ENCODE results near the gene NPTX1. TPM values are rescaled to one million over a fixed set of nuclear protein-coding genes. Genes with fewer than 3 reads are reported as not detected.

NPTX1 gene
- total and polyA plus RNA-seq, 2 donors (not counting 1 experiment from before 2014, with no cell fraction given): 0.07 to 0.57 TPM

DNA sequence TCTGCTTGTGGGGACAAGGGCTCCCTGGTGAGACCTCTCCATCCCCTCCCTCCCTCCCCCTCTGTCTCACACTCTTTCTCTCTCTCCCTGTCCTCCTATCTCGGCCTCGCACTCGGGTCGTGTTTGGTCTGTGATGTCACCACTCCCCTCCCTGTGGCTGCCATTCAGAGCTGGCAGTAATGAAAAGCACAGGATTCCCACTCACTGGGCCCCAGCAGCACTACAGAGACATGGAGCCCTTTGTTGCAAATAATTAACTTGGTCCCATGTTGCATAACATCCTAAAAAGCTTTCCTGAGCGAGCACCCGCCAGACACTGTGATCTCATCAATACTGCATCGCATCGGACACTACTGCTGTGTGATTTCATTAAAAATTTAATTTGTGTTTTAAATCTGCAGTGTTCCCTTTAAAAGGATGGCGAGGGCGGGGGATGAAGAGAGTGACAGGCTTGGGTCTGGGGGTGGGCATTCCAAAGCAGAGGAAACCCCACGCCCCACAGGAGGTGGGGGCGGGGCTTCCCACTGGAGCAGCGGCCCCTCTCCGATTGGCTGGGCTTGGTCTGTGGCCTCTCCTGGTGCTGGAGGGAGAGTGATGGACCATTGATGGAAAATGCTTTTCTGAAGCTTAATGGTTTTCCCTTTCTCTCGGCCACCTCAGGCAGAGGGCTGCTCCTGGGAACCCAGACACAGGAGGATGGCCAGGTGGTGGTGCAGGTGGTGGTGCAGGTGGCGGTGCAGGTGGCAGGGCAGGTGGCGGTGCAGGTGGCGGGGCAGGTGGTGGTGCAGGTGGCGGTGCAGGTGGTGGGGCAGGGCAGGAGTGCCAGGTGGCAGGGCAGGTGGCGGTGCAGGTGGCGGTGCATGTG lies 15.3 kb upstream of the NPTX1 start:
- Histone ChIP-seq H4K20me1 (ENCODE audit: control insufficient read depth, insufficient read depth, low read length, poor library complexity, severe bottlenecking) (no peaks in the 10 kb centered on the region), H3K4me1 (ENCODE audit: control insufficient read depth in 2 of 2, insufficient read depth in 2 of 2, low read length in 2 of 2) (no peaks in the 10 kb centered on the region), H3K27me3 (replicated peaks in 1 of 4; ENCODE audit: control extremely low read depth in 1 of 4, control insufficient read depth in 3 of 4, insufficient read depth in 4 of 4, low read length in 3 of 4) (peaks cover 0 to 26% (median 6%) of the 10 kb centered on the region in 4 experiments), H3K27ac (ENCODE audit: low read length in 2 of 2) (no peak overlapping the region), H2AFZ (ENCODE audit: insufficient read depth, low read depth, low read length, poor library complexity, severe bottlenecking) (no peak overlapping the region), H3K4me3 (ENCODE audit: control extremely low read depth in 1 of 5, extremely low read depth in 1 of 5, insufficient read depth in 1 of 5, low read depth in 2 of 5, low read length in 4 of 5) (no peak overlapping the region), H3K9me3 (ENCODE audit: control extremely low read depth in 1 of 3, control insufficient read depth in 2 of 3, insufficient read depth in 1 of 3, low read length in 2 of 3) (peaks cover 0 to 21% (median 0%) of the 10 kb centered on the region in 3 donors), H3K9ac (ENCODE audit: low read length) (no peak overlapping the region), H3K79me2 (ENCODE audit: control insufficient read depth, insufficient read depth, low read length) (no peaks in the 10 kb centered on the region), H3K4me2 (replicated peaks; ENCODE audit: low read depth, low read length, poor library complexity, severe bottlenecking) (no peak overlapping the region), H3K36me3 (replicated peaks in 1 of 2; ENCODE audit: control extremely low read depth in 1 of 2, control insufficient read depth in 1 of 2, extremely low read depth in 1 of 2, insufficient read depth in 2 of 2, low read length in 1 of 2) (no peaks in the 10 kb centered on the region)
- Mint-ChIP-seq H3K9me3 (ENCODE audit: insufficient read depth) (no peaks in the 10 kb centered on the region), H3K27me3 (peaks cover 20% of the 10 kb centered on the region), H3K27ac (no peak overlapping the region), H3K4me3 (no peak overlapping the region), H3K4me1 (no peaks in the 10 kb centered on the region)
- POLR2A ChIA-PET: no interaction called here
- DNase-seq (no peak), ATAC-seq (ENCODE audit: low read depth) (no peak)
- 55% methylated on average over 11 of the region's 21 CpGs for WGBS (ENCODE audit: insufficient coverage)
- CTCF ChIA-PET: no interaction called here
- intact Hi-C loops (cut with micrococcal nuclease): no loop called here
- no peak for TF ChIP-seq CTCF (IDR thresholded peaks at IDR 0.05)
- no peak for TF ChIP-seq EZH2 (IDR thresholded peaks at IDR 0.05; ENCODE audit: borderline replicate concordance, insufficient read depth, low read depth, low read length, poor library complexity, severe bottlenecking)

GRCh38 chr17:80487511-80487910 lies 11.1 kb upstream of the NPTX1 start:
- Histone ChIP-seq H4K20me1 (ENCODE audit: control insufficient read depth, insufficient read depth, low read length, poor library complexity, severe bottlenecking) (no peaks in the 10 kb centered on the region), H3K4me1 (ENCODE audit: control insufficient read depth in 2 of 2, insufficient read depth in 2 of 2, low read length in 2 of 2) (peaks cover 5 to 7% of the 10 kb centered on the region in 2 donors), H2AFZ (ENCODE audit: insufficient read depth, low read depth, low read length, poor library complexity, severe bottlenecking) (no peak overlapping the region), H3K36me3 (replicated peaks in 1 of 2; ENCODE audit: control extremely low read depth in 1 of 2, control insufficient read depth in 1 of 2, extremely low read depth in 1 of 2, insufficient read depth in 2 of 2, low read length in 1 of 2) (no peaks in the 10 kb centered on the region), H3K9me3 (ENCODE audit: control extremely low read depth in 1 of 3, control insufficient read depth in 2 of 3, insufficient read depth in 1 of 3, low read length in 2 of 3) (peaks cover 0 to 18% (median 0%) of the 10 kb centered on the region in 3 donors), H3K4me3 (ENCODE audit: control extremely low read depth in 1 of 5, extremely low read depth in 1 of 5, insufficient read depth in 1 of 5, low read depth in 2 of 5, low read length in 4 of 5) (no peak overlapping the region), H3K27me3 (replicated peaks in 1 of 4; ENCODE audit: control extremely low read depth in 1 of 4, control insufficient read depth in 3 of 4, insufficient read depth in 4 of 4, low read length in 3 of 4) (peaks cover 0 to 22% (median 6%) of the 10 kb centered on the region in 4 experiments), H3K9ac (ENCODE audit: low read length) (no peak overlapping the region), H3K4me2 (replicated peaks; ENCODE audit: low read depth, low read length, poor library complexity, severe bottlenecking) (no peak overlapping the region), H3K27ac (ENCODE audit: low read length in 2 of 2) (no peak overlapping the region), H3K79me2 (ENCODE audit: control insufficient read depth, insufficient read depth, low read length) (no peaks in the 10 kb centered on the region)
- Mint-ChIP-seq H3K27ac (no peak overlapping the region), H3K27me3 (peaks cover 27% of the 10 kb centered on the region), H3K4me1 (peaks cover 6% of the 10 kb centered on the region), H3K9me3 (ENCODE audit: insufficient read depth) (no peaks in the 10 kb centered on the region), H3K4me3 (no peak overlapping the region)
- ChIA-PET CTCF (no interaction called here), POLR2A (no interaction called here)
- ATAC-seq (ENCODE audit: low read depth) (no peak), DNase-seq (no peak)
- intact Hi-C loops (cut with micrococcal nuclease): no loop called here
- TF ChIP-seq EZH2 (IDR thresholded peaks at IDR 0.05; ENCODE audit: borderline replicate concordance, insufficient read depth, low read depth, low read length, poor library complexity, severe bottlenecking) (no peak), CTCF (IDR thresholded peaks at IDR 0.05) (no peak)
- 63% methylated on average over 7 of the region's 7 CpGs for WGBS (ENCODE audit: insufficient coverage)
